Breast epithelium (tissue), 3 donors: ENCODE results near the gene ALK.

Experiments
- CTCF ChIP-seq, 3 donors: fragments of 450-650 bp; IDR thresholded peaks; one replicate each; pipeline ENCODE4 v1.5.1; 2016 to 2017; ENCODE audit warnings: antibody characterized with exemption in 3 of 3, mild to moderate bottlenecking in 3 of 3, moderate library complexity in 3 of 3
- POLR2AphosphoS5 ChIP-seq, 3 donors: sonication (generic); formaldehyde crosslinking; IDR thresholded peaks; one replicate each; pipeline ENCODE4 v1.6.1; 2017; ENCODE audit warnings: antibody characterized with exemption in 3 of 3

DNA sequence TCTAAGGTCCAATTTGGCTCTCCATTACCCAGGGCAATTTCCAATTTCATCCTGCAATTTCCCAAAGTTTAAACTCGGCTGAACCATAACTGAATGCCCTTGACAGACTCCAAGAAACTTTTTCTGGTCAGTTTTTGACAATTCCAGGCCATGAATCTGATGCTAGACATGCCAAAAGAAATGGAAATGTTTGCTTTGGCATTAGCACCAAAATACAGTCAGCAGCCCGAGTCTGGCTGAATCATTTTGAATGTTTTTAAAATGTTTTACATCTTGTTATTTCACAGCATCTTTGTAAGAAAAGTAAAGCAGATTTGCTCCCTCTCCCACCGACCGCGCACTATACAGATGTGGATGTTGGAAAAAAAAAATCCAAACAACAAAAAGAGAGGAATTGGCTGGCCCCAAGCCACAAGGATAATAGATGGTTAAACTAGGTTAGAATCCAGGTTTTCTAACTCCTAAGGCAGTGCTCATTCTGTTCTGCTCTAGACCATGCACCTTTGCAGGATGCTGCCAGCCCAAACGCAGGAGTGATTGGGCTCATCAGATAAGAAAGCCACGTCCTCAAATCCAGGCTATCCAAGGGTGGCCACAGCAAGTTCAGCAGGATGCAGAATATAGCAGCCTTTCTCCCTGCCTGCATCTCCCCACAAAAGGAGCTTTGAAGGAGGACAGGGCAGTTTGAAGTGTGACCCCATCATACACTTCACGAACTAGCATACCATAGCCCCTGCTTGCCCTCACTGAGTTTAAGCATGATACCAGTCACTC lies 167.5 kb downstream of the ALK start:
- TF ChIP-seq CTCF (IDR thresholded peaks at IDR 0.05) (no peak), POLR2AphosphoS5 (IDR thresholded peaks at IDR 0.05) (no peak)
